GM23338 (cell line): Measurements from ENCODE around the gene C15orf62. TPM values are rescaled to one million over a fixed set of nuclear protein-coding genes. Genes with fewer than 3 reads are reported as not detected.

Experiments used
- ATAC-seq: fragments of 200-7000 bp; cut with Tn5 transposase; 3 replicates; pipeline ENCODE4 v1.9.1; 2020
- DNase-seq: peaks from one replicate; pipeline ENCODE4 v3.0.0-alpha.2; 2015; ENCODE audit warnings: low spot score
- H2AFZ ChIP-seq: fragments of 200-600 bp; sonication (generic); 2 replicates; pipeline ENCODE4 v1.8.0; 2016; ENCODE audit warnings: antibody characterized with exemption, mild to moderate bottlenecking, moderate library complexity
- H3F3A ChIP-seq: fragments of 200-600 bp; sonication (generic); replicated peaks from 2 replicates; pipeline ENCODE4 v1.8.0; 2017; ENCODE audit warnings: antibody characterized with exemption, mixed run types, low read depth
- H3K27ac ChIP-seq: fragments of 200-600 bp; sonication (generic); 2 replicates; pipeline ENCODE4 v1.6.1; 2016; ENCODE audit warnings: low read depth
- H3K27me3 ChIP-seq: fragments of 200-600 bp; sonication (generic); 2 replicates; pipeline ENCODE4 v1.8.0; 2016; ENCODE audit warnings: mild to moderate bottlenecking, mixed run types, moderate library complexity; ENCODE audit not compliant: insufficient read depth
- H3K36me3 ChIP-seq: fragments of 200-600 bp; sonication (generic); 2 replicates; pipeline ENCODE4 v1.8.0; 2016; ENCODE audit warnings: mild to moderate bottlenecking; ENCODE audit not compliant: insufficient read depth
- H3K4me1 ChIP-seq: fragments of 200-600 bp; sonication (generic); 2 replicates; pipeline ENCODE4 v1.8.0; 2016; ENCODE audit warnings: mild to moderate bottlenecking, moderate library complexity; ENCODE audit not compliant: insufficient read depth
- H3K4me2 ChIP-seq: fragments of 200-600 bp; sonication (generic); 2 replicates; pipeline ENCODE4 v1.7.1; 2017; ENCODE audit warnings: mixed run types
- H3K4me3 ChIP-seq: fragments of 200-600 bp; sonication (generic); 2 replicates; pipeline ENCODE4 v1.6.1; 2016; ENCODE audit warnings: mixed run types
- H3K79me2 ChIP-seq: fragments of 200-600 bp; sonication (generic); replicated peaks from 2 replicates; pipeline ENCODE4 v1.8.0; 2017; ENCODE audit warnings: mild to moderate bottlenecking; ENCODE audit not compliant: insufficient read depth
- H3K9me2 ChIP-seq: fragments of 200-600 bp; sonication (generic); 2 replicates; pipeline ENCODE4 v1.8.0; 2017; ENCODE audit not compliant: insufficient read depth
- H4K20me1 ChIP-seq: fragments of 200-600 bp; sonication (generic); replicated peaks from 2 replicates; pipeline ENCODE4 v1.8.0; 2017; ENCODE audit warnings: mild to moderate bottlenecking; ENCODE audit not compliant: insufficient read depth
- H3K27ac Mint-ChIP-seq: 2 replicates; pipeline ENCODE4 v1.8.0; 2020; ENCODE audit warnings: inconsistent platforms, mild to moderate bottlenecking, moderate library complexity, mixed read lengths
- H3K27me3 Mint-ChIP-seq: 3 replicates; pipeline ENCODE4 v1.8.0; 2022; ENCODE audit warnings: low read depth, mild to moderate bottlenecking, moderate library complexity, mixed read lengths, inconsistent platforms; ENCODE audit not compliant: insufficient read depth, poor library complexity
- H3K36me3 Mint-ChIP-seq: 3 replicates; pipeline ENCODE4 v1.8.0; 2021; ENCODE audit warnings: low read depth, mild to moderate bottlenecking, inconsistent platforms, moderate library complexity, mixed read lengths
- H3K4me1 Mint-ChIP-seq: 3 replicates; pipeline ENCODE4 v1.8.0; 2020; ENCODE audit warnings: mild to moderate bottlenecking, inconsistent platforms, mixed read lengths
- H3K4me3 Mint-ChIP-seq: 3 replicates; pipeline ENCODE4 v1.8.0; 2021; ENCODE audit warnings: moderate library complexity, mild to moderate bottlenecking, inconsistent platforms, mixed read lengths
- H3K9me3 Mint-ChIP-seq: 3 replicates; pipeline ENCODE4 v1.8.0; 2020; ENCODE audit warnings: moderate library complexity, mild to moderate bottlenecking, inconsistent platforms, mixed read lengths
- CREB1 ChIP-seq: fragments of 250-450 bp; sonication (Bioruptor Pico); IDR thresholded peaks from 2 replicates; pipeline ENCODE4 v1.5.0; 2020; ENCODE audit warnings: low read depth, mild to moderate bottlenecking, moderate library complexity
- ETS1 ChIP-seq: IDR thresholded peaks from 2 replicates; pipeline ENCODE4 v1.6.1; 2016; ENCODE audit warnings: antibody characterized with exemption
- EZH2 ChIP-seq: fragments of 200-600 bp; sonication (generic); IDR thresholded peaks from one replicate; pipeline ENCODE4 v1.8.0; 2017; ENCODE audit warnings: antibody characterized with exemption, mild to moderate bottlenecking, low read depth; ENCODE audit not compliant: unreplicated experiment
- EZH2phosphoT487 ChIP-seq: fragments of 200-600 bp; sonication (generic); IDR thresholded peaks from one replicate; pipeline ENCODE4 v1.8.1; 2018; ENCODE audit warnings: antibody characterized with exemption; ENCODE audit not compliant: unreplicated experiment
- JUNB ChIP-seq: IDR thresholded peaks from one replicate; pipeline ENCODE4 v1.6.1; 2016; ENCODE audit warnings: antibody characterized with exemption; ENCODE audit not compliant: unreplicated experiment
- NANOG ChIP-seq: IDR thresholded peaks from 2 replicates; pipeline ENCODE4 v1.6.1; 2016; ENCODE audit warnings: antibody characterized with exemption, borderline replicate concordance
- POLR2AphosphoS5 ChIP-seq: IDR thresholded peaks from 2 replicates; pipeline ENCODE4 v1.6.1; 2016; ENCODE audit warnings: antibody characterized with exemption, low read depth
- REST ChIP-seq: IDR thresholded peaks from one replicate; pipeline ENCODE4 v1.6.1; 2018; ENCODE audit warnings: antibody characterized with exemption; ENCODE audit not compliant: unreplicated experiment
- STAT1 ChIP-seq: IDR thresholded peaks from one replicate; pipeline ENCODE4 v1.6.1; 2016; ENCODE audit warnings: antibody characterized with exemption; ENCODE audit not compliant: unreplicated experiment
- ZNF114 ChIP-seq: fragments of 250-450 bp; sonication (Bioruptor Pico); IDR thresholded peaks from 2 replicates; pipeline ENCODE4 v1.5.0; 2020; ENCODE audit warnings: mild to moderate bottlenecking, moderate library complexity
- ZNF331 ChIP-seq: fragments of 250-450 bp; sonication (Bioruptor Pico); IDR thresholded peaks from 2 replicates; pipeline ENCODE4 v1.5.0; 2020; ENCODE audit warnings: low read depth, mild to moderate bottlenecking, moderate library complexity
- polyA plus RNA-seq: library from polyadenylated mRNA; unstranded; fragments of >200 nt; fragmentation: Nextera tagmentation; extraction: Ambion mirVana; gene quantifications from 2 replicates; pipeline ENCODE4 v1.2.1, GENCODE V29; 2016
- total RNA-seq: library from RNA; depleted of rRNA; stranded (reverse); fragments of >200 nt; shearing (Covaris generic); gene quantifications from 2 replicates; pipeline ENCODE4 v1.2.3, GENCODE V29; 2014
- TF ChIP-seq, protein P1 (sequence below), 2 experiments: fragments of 200-600 bp in 1 of 2; sonication (generic) in 1 of 2; conservative IDR thresholded peaks; 2 replicates each; pipeline versions ENCODE4 v1.5.1 to v1.6.1; 2016 to 2017; ENCODE audit warnings: antibody characterized with exemption in 2 of 2, low read depth in 2 of 2, mild to moderate bottlenecking in 2 of 2, moderate library complexity in 1 of 2

C15orf62 gene
- total and polyA plus RNA-seq, 2 experiments from 2014 or later: 0.16 to 0.80 TPM

DNA sequence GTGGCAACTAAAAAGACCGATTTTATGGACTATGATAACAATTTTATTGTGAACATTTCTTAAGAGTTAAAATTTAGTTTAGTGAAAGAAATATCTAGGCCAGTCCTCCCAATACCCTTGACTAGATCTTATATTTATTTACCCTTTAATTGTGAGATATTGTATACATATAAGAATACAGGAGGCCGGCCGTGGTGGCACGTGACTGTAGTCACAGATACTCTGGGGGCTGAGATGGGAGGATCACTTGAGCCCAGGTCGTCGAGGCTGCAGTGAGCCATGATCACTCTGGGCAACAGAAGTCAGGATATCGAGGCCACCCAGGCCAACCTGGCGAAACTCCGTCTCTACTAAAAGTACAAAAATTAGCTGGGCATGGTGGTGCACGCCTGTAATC is 14.0 kb upstream of the C15orf62 start (continued):
- TF ChIP-seq, protein P1, sequence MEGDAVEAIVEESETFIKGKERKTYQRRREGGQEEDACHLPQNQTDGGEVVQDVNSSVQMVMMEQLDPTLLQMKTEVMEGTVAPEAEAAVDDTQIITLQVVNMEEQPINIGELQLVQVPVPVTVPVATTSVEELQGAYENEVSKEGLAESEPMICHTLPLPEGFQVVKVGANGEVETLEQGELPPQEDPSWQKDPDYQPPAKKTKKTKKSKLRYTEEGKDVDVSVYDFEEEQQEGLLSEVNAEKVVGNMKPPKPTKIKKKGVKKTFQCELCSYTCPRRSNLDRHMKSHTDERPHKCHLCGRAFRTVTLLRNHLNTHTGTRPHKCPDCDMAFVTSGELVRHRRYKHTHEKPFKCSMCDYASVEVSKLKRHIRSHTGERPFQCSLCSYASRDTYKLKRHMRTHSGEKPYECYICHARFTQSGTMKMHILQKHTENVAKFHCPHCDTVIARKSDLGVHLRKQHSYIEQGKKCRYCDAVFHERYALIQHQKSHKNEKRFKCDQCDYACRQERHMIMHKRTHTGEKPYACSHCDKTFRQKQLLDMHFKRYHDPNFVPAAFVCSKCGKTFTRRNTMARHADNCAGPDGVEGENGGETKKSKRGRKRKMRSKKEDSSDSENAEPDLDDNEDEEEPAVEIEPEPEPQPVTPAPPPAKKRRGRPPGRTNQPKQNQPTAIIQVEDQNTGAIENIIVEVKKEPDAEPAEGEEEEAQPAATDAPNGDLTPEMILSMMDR (conservative IDR thresholded peaks at IDR 0.05; ENCODE audit: low read depth in 2 of 2): no peak
- TF ChIP-seq ZNF114 (CRISPR knock-in tag): no peak
- TF ChIP-seq REST: no peak
- no peak for TF ChIP-seq ETS1
- TF ChIP-seq NANOG: no peak
- no peak for TF ChIP-seq EZH2
- TF ChIP-seq CREB1 (CRISPR knock-in tag): no peak

- peak overlapping the region; percentile 28; the same call in 1 of the 2 replicates for H2AFZ ChIP-seq
Measured at GRCh38 chr15:40756938-40757337, 12.8 kb upstream of the C15orf62 start.

More at GRCh38 chr15:40756938-40757337, 12.8 kb upstream of the C15orf62 start:
- Mint-ChIP-seq H3K4me3 (no peak overlapping the region), H3K4me1 (peaks cover 16% of the 10 kb centered on the region), H3K36me3 (peaks cover 1% of the 10 kb centered on the region; the same call in 2 of the 3 replicates), H3K27me3 (peaks cover 4% of the 10 kb centered on the region), H3K27ac (0 out of 2 replicates have a peak overlapping the region, but pooled peaks have one; percentile 0), H3K9me3 (no peaks in the 10 kb centered on the region)
- Histone ChIP-seq H3K79me2 (peaks cover 24% of the 10 kb centered on the region), H3K36me3 (no peaks in the 10 kb centered on the region; the same call in 1 of the 2 replicates), H3K9me2 (no peaks in the 10 kb centered on the region), H4K20me1 (no peaks in the 10 kb centered on the region), H3F3A (0 out of 2 replicates have a peak, but pooled peaks cover 3% of the 10 kb centered on the region), H3K27ac (no peak overlapping the region), H3K4me2 (no peak overlapping the region), H3K27me3 (no peaks in the 10 kb centered on the region), H3K4me1 (no peaks in the 10 kb centered on the region; the same call in 1 of the 2 replicates), H3K4me3 (no peak overlapping the region)
- TF ChIP-seq STAT1: no peak
- TF ChIP-seq, protein P1 (conservative IDR thresholded peaks at IDR 0.05; ENCODE audit: low read depth in 2 of 2): no peak
- no peak for TF ChIP-seq ETS1
- TF ChIP-seq POLR2AphosphoS5: no peak
- TF ChIP-seq ZNF331 (CRISPR knock-in tag): no peak
- TF ChIP-seq REST: no peak
- no peak for TF ChIP-seq EZH2
- TF ChIP-seq EZH2phosphoT487: no peak
- TF ChIP-seq JUNB: no peak
- no peak for TF ChIP-seq ZNF114 (CRISPR knock-in tag)
- DNase-seq: no peak
- ATAC-seq: no peak
